ENCODE data around the gene HSFX3. TPM values are rescaled to one million over a fixed set of nuclear protein-coding genes. Genes with fewer than 3 reads are reported as not detected.
A peak's percentile ranks its signal among the peaks of the same experiment; 100 is the strongest.
"Not testable (repeated sequence)": the region's sequence is repeated elsewhere in the genome, so short reads cannot be mapped to it uniquely, and the experiment has no call there.

Gene HSFX3
- total RNA-seq, 2 experiments from 2014 or later, result not detected

GRCh38 chrX:149563359-149563758, 13.6 kb upstream of the HSFX3 start:
- Mint-ChIP-seq H3K27me3 (no peaks in the 10 kb centered on the region), H3K27ac (no peak overlapping the region), H3K4me3 (no peak overlapping the region), H3K9me3 (no peaks in the 10 kb centered on the region), H3K4me1 (no peaks in the 10 kb centered on the region), H3K36me3 (ENCODE audit: low read depth) (no peaks in the 10 kb centered on the region)
- DNase-seq, result no peak
- ChIA-PET CTCF (no interaction called here), POLR2A (no interaction called here)

- H3K27ac Mint-ChIP-seq, POLR2A ChIA-PET: not testable (repeated sequence)
Measured at GRCh38 chrX:149555251-149555650, 5.5 kb upstream of the HSFX3 start.

GRCh38 chrX:149551939-149552248, 2.2 kb upstream of the HSFX3 start:
- CTCF ChIA-PET; H3K27ac Mint-ChIP-seq; POLR2A ChIA-PET; H3K4me3 Mint-ChIP-seq; H3K27me3 Mint-ChIP-seq; H3K4me1 Mint-ChIP-seq; H3K9me3 Mint-ChIP-seq; H3K36me3 Mint-ChIP-seq (ENCODE audit: low read depth); DNase-seq: not testable (repeated sequence)

More at GRCh38 chrX:149555251-149555650, 5.5 kb upstream of the HSFX3 start:
- H3K36me3 Mint-ChIP-seq (ENCODE audit: low read depth); H3K27me3 Mint-ChIP-seq; H3K4me1 Mint-ChIP-seq; DNase-seq; CTCF ChIA-PET; H3K9me3 Mint-ChIP-seq; H3K4me3 Mint-ChIP-seq: not testable (repeated sequence)

GRCh38 chrX:149551245-149551938, 1.7 kb upstream of the HSFX3 start:
- DNase-seq; CTCF ChIA-PET; H3K4me1 Mint-ChIP-seq; H3K27me3 Mint-ChIP-seq; POLR2A ChIA-PET; H3K27ac Mint-ChIP-seq; H3K9me3 Mint-ChIP-seq; H3K36me3 Mint-ChIP-seq (ENCODE audit: low read depth); H3K4me3 Mint-ChIP-seq: not testable (repeated sequence)

GRCh38 chrX:149550454-149550853, 730 bp upstream of the HSFX3 start:
- peak; percentile 32 for DNase-seq
- H3K27me3 Mint-ChIP-seq; H3K4me1 Mint-ChIP-seq; CTCF ChIA-PET; H3K9me3 Mint-ChIP-seq; POLR2A ChIA-PET; H3K4me3 Mint-ChIP-seq; H3K27ac Mint-ChIP-seq; H3K36me3 Mint-ChIP-seq (ENCODE audit: low read depth): not testable (repeated sequence)

- H3K4me3 Mint-ChIP-seq; H3K27me3 Mint-ChIP-seq; H3K4me1 Mint-ChIP-seq; DNase-seq; H3K9me3 Mint-ChIP-seq; H3K27ac Mint-ChIP-seq; CTCF ChIA-PET; POLR2A ChIA-PET; H3K36me3 Mint-ChIP-seq (ENCODE audit: low read depth): not testable (repeated sequence)
Measured at GRCh38 chrX:149547782-149548181, 1.9 kb downstream of the HSFX3 start.

- H3K27ac Mint-ChIP-seq; H3K9me3 Mint-ChIP-seq; H3K27me3 Mint-ChIP-seq; H3K4me3 Mint-ChIP-seq; POLR2A ChIA-PET; CTCF ChIA-PET; H3K4me1 Mint-ChIP-seq; H3K36me3 Mint-ChIP-seq (ENCODE audit: low read depth); DNase-seq: not testable (repeated sequence)
Measured at GRCh38 chrX:149546962-149547361, 2.8 kb downstream of the HSFX3 start.

- DNase-seq; H3K27me3 Mint-ChIP-seq; CTCF ChIA-PET; H3K36me3 Mint-ChIP-seq (ENCODE audit: low read depth); H3K27ac Mint-ChIP-seq; H3K9me3 Mint-ChIP-seq; H3K4me1 Mint-ChIP-seq; H3K4me3 Mint-ChIP-seq; POLR2A ChIA-PET: not testable (repeated sequence)
Measured at GRCh38 chrX:149545545-149546543, 3.9 kb downstream of the HSFX3 start.

GRCh38 chrX:149541521-149542047, 8.1 kb downstream of the HSFX3 start:
- no peak for DNase-seq
- Mint-ChIP-seq H3K4me1 (peaks cover 6% of the 10 kb centered on the region), H3K27me3 (no peaks in the 10 kb centered on the region), H3K9me3 (no peaks in the 10 kb centered on the region), H3K27ac (peak overlapping the region; percentile 100), H3K4me3 (peak overlapping the region; percentile 93), H3K36me3 (ENCODE audit: low read depth) (no peaks in the 10 kb centered on the region)
- ChIA-PET CTCF (no interaction called here), POLR2A (no interaction called here)

GRCh38 chrX:149540621-149541520, 8.9 kb downstream of the HSFX3 start, which contains the start of gene EOLA1:
Gene EOLA1, plus strand, starts transcription at chrX:149541012. Its CDS starts 4,619 bp downstream, at chrX:149545631.
- CTCF ChIA-PET, result interaction anchor here (1.0 to 2.4 kb wide), 2 partner anchors 13 to 29 kb away, joined by 6 to 8 read pairs; no protein-coding TSS in a partner anchor
- Mint-ChIP-seq H3K36me3 (ENCODE audit: low read depth) (no peaks in the 10 kb centered on the region), H3K4me3 (peak within 1 kb of the TSS; percentile 93), H3K4me1 (peaks cover 6% of the 10 kb centered on the region), H3K27me3 (no peaks in the 10 kb centered on the region), H3K27ac (peak within 1 kb of the TSS; percentile 100), H3K9me3 (no peaks in the 10 kb centered on the region)
- peak; percentile 92 for DNase-seq
- POLR2A ChIA-PET, result interaction anchor here (1.7 kb wide), 1 partner anchor 399 kb away, joined by 7 read pairs; no protein-coding TSS in a partner anchor

GRCh38 chrX:149540131-149540620, 9.5 kb downstream of the HSFX3 start:
- DNase-seq, result peak; percentile 91
- ChIA-PET POLR2A (interaction anchor here (1.7 kb wide), 1 partner anchor 400 kb away, joined by 7 read pairs; no protein-coding TSS in a partner anchor), CTCF (interaction anchor here (0.7 to 2.4 kb wide), 3 partner anchors 12 to 400 kb away, joined by 3 to 8 read pairs (median 6); no protein-coding TSS in a partner anchor)
- Mint-ChIP-seq H3K9me3 (no peaks in the 10 kb centered on the region), H3K27ac (peak overlapping the region; percentile 100), H3K36me3 (ENCODE audit: low read depth) (no peaks in the 10 kb centered on the region), H3K27me3 (no peaks in the 10 kb centered on the region), H3K4me3 (peak overlapping the region; percentile 93), H3K4me1 (peaks cover 6% of the 10 kb centered on the region)
